Non-pigmented ciliary epithelial cell (primary cell): ENCODE measurements around the gene KIF3B.
A peak's percentile ranks its signal among the peaks of the same experiment; 100 is the strongest.
"Not testable (repeated sequence)": the region's sequence is repeated elsewhere in the genome, so short reads cannot be mapped to it uniquely, and the experiment has no call there.

Source experiments
- DNase-seq: peaks from one replicate; pipeline ENCODE4 v3.0.0-alpha.2; 2010; ENCODE audit warnings: low read depth

KIF3B gene

GRCh38 chr20:32357375-32357868, 80.0 kb downstream of the KIF3B start:
- DNase-seq: no peak

GRCh38 chr20:32357869-32358631, 80.6 kb downstream of the KIF3B start, which contains the start of gene ASXL1:
TSS of gene ASXL1 (plus strand) at chr20:32358331. CDS start at chr20:32358776, 445 bp downstream.
- DNase-seq: peak; percentile 77

- DNase-seq: no peak
Measured at GRCh38 chr20:32358632-32358882, 81.1 kb downstream of the KIF3B start.

- no peak for DNase-seq
Measured at GRCh38 chr20:32358883-32359632, 81.6 kb downstream of the KIF3B start.

- no peak for DNase-seq
Measured at GRCh38 chr20:32359633-32360332, 82.3 kb downstream of the KIF3B start.

GRCh38 chr20:32360333-32360634, 82.8 kb downstream of the KIF3B start:
- DNase-seq: no peak

- no peak for DNase-seq
Measured at GRCh38 chr20:32362901-32363364, 85.5 kb downstream of the KIF3B start.

GRCh38 chr20:32363492-32363891, 86.0 kb downstream of the KIF3B start:
- DNase-seq: no peak

GRCh38 chr20:32364554-32365208, 87.2 kb downstream of the KIF3B start:
- DNase-seq: no peak

- no peak for DNase-seq
Measured at GRCh38 chr20:32365564-32365963, 88.1 kb downstream of the KIF3B start.

- no peak for DNase-seq
Measured at GRCh38 chr20:32366380-32366779, 88.9 kb downstream of the KIF3B start.

- DNase-seq: no peak
Measured at GRCh38 chr20:32368323-32368722, 90.9 kb downstream of the KIF3B start.

GRCh38 chr20:32368925-32369324, 91.5 kb downstream of the KIF3B start:
- no peak for DNase-seq

GRCh38 chr20:32370897-32371296, 93.4 kb downstream of the KIF3B start:
- DNase-seq: no peak

GRCh38 chr20:32378461-32378860, 101.0 kb downstream of the KIF3B start:
- no peak for DNase-seq

- not testable (repeated sequence) for DNase-seq
Measured at GRCh38 chr20:32380037-32380436, 102.6 kb downstream of the KIF3B start.

- no peak for DNase-seq
Measured at GRCh38 chr20:32380745-32381144, 103.3 kb downstream of the KIF3B start.

- DNase-seq: no peak
Measured at GRCh38 chr20:32382102-32382950, 104.9 kb downstream of the KIF3B start.

- not testable (repeated sequence) for DNase-seq
Measured at GRCh38 chr20:32383441-32383840, 106.0 kb downstream of the KIF3B start.
